ENCODE data around the gene ZNF354C.

ZNF354C gene

GRCh38 chr5:179127136-179128040 lies 67.2 kb downstream of the ZNF354C start:
- DNase-seq (ENCODE audit: low read depth in 2 of 2), result no peak

DNA sequence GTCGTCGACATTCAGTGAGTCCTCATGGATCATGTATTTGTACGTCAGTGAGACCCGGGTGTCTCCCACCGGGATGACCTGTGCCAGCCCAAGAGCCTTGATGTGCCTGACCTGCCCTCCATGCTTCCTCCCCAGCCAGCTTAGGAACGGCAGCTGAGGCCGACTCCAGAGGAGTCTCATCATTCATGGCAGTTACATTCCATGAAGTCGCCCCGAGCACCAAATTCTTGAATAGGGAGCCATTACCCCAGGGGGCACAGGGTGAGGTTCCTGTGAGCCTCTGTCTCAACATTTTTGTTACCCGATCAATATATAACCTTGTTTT lies 67.8 kb downstream of the ZNF354C start:
- no peak for DNase-seq (ENCODE audit: low read depth in 2 of 2)

DNA sequence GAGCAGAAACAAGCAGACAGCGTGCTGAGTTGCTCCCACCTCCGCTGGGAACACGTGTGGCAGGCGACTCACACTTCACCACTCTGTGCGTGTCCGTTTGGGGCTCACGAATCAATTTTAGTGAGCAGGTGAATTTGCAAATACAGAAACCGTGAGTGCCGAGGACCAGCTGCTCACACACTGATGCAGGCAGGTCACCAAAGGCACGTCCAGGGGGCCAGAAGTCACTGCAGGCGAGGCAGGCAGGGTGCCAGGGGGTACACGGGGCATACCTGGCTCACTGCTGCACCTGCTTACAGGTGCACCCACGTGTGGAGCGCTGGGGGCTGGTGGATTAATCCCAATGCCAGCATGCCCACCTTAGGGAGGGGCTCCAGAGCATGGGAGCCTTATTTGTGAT lies 68.8 kb downstream of the ZNF354C start:
- DNase-seq (ENCODE audit: low read depth in 2 of 2), result no peak

GRCh38 chr5:179129607-179130071 lies 69.5 kb downstream of the ZNF354C start:
- DNase-seq (ENCODE audit: low read depth in 2 of 2), result no peak

DNA sequence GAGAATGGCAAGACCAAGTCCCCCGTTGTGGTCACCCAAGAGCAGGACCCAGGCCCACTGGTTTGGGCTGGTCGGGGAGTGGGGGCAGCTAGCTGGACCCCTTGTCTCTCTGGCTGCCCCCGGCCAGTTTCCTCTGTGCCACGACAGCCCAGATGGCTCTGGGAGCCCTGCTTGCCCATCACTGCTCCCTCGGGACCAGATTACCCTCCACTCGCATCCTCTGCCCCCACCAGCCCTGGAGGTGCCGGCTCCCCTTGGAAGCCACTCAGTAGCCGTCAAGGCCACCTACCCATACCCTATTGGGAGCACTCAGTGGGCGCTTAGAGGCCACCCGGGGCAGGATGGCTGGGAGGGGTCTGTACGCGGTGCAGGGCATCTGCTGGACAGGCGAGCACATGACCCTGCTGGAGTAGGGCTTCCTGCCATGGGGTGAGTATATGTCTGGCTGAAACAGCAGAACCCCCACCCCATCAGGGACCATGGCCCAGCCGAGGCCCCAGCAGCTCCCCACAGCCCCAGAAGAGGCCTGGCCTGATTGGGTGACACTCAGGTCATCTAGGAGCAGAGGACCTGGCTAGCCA lies 70.0 kb downstream of the ZNF354C start:
- no peak for DNase-seq (ENCODE audit: low read depth in 2 of 2)

- DNase-seq (ENCODE audit: low read depth in 2 of 2), result no peak
Observed at GRCh38 chr5:179131321-179131835, 71.2 kb downstream of the ZNF354C start.

DNA sequence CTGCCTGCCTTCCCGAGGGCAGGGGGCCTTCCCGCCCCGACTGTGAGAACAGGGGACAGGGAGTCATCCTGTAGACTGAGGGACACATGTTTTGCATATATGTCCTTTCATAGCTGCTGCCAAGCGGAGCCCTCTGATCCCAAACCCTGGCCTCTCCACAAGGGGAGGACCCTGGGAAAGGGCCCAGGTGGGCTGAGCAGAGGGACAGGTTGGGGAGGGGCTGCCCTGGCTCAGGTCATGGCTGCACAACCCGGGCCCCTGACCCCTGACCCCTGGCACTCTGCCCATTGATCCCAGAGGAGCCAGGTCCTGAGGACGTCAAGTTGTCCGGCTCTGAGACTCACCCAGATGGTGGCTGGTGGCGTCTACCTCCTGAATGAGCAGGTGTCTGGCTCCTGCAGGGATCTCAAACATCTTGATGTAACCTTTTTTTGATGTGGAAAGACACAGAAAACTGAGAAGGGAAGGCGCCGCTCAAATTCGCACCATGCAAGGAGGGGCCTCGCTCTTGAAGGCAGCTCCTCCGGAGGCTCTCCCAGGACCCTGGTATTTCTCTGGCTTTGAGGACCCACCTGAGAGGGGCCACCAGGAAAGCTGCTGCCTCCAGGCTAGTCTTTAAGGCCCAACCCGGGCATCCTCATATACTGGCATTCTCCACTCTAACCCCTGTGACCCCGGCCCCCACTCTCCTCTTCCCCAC lies 71.9 kb downstream of the ZNF354C start:
- no peak for DNase-seq (ENCODE audit: low read depth in 2 of 2)

GRCh38 chr5:179132586-179133355 lies 72.6 kb downstream of the ZNF354C start:
- no peak for DNase-seq (ENCODE audit: low read depth in 2 of 2)
